SIG-M5 (cell line): ENCODE results near the gene ATPAF1.

ENCODE experiments used
- DNase-seq: peaks from one replicate; lab custom pipeline; 2025; lab: John Stamatoyannopoulos, UW

Gene ATPAF1

GRCh38 chr1:46650491-46650890, 17.7 kb downstream of the ATPAF1 start:
- DNase-seq: no peak

GRCh38 chr1:46649764-46650163, 18.4 kb downstream of the ATPAF1 start:
- no peak for DNase-seq

- no peak for DNase-seq
These were observed 20.6 kb downstream of the ATPAF1 start for GRCh38 chr1:46647611-46648010.

GRCh38 chr1:46646844-46647243, 21.3 kb downstream of the ATPAF1 start:
- no peak for DNase-seq

GRCh38 chr1:46646331-46646730, 21.8 kb downstream of the ATPAF1 start:
- no peak for DNase-seq

- no peak for DNase-seq
These were observed 22.3 kb downstream of the ATPAF1 start for GRCh38 chr1:46645815-46646214.

GRCh38 chr1:46643368-46643775, 24.8 kb downstream of the ATPAF1 start:
- no peak for DNase-seq

GRCh38 chr1:46642115-46642680, 26.0 kb downstream of the ATPAF1 start:
- DNase-seq: no peak

- no peak for DNase-seq
These were observed 28.6 kb downstream of the ATPAF1 start for GRCh38 chr1:46639547-46639946.

- DNase-seq: no peak
These were observed 29.2 kb downstream of the ATPAF1 start for GRCh38 chr1:46638921-46639320.

GRCh38 chr1:46637444-46638083, 30.6 kb downstream of the ATPAF1 start:
- DNase-seq: no peak

GRCh38 chr1:46635205-46635604, 33.0 kb downstream of the ATPAF1 start:
- no peak for DNase-seq

GRCh38 chr1:46630719-46631118, 37.4 kb downstream of the ATPAF1 start:
- DNase-seq: no peak

GRCh38 chr1:46623743-46624644, 44.2 kb downstream of the ATPAF1 start:
- DNase-seq: no peak

- DNase-seq: no peak
These were observed 45.8 kb downstream of the ATPAF1 start for GRCh38 chr1:46622344-46622743.

- DNase-seq: no peak
These were observed 46.2 kb downstream of the ATPAF1 start for GRCh38 chr1:46621930-46622329.

GRCh38 chr1:46619656-46620258, 48.4 kb downstream of the ATPAF1 start:
- DNase-seq: no peak

GRCh38 chr1:46618754-46619415, 49.3 kb downstream of the ATPAF1 start:
- DNase-seq: no peak

GRCh38 chr1:46617833-46618232, 50.3 kb downstream of the ATPAF1 start:
- no peak for DNase-seq

- no peak for DNase-seq
These were observed 50.9 kb downstream of the ATPAF1 start for GRCh38 chr1:46617108-46617800.

GRCh38 chr1:46616277-46617107, 51.7 kb downstream of the ATPAF1 start, which contains the start of gene MOB3C:
Gene MOB3C (minus strand): TSS chr1:46616811. CDS start chr1:46613321, 3,490 bp downstream.
- DNase-seq: no peak
